SH-SY5Y (cell line): ENCODE results near the gene PAWR.

Experiments
- GATA2 ChIP-seq: IDR thresholded peaks from 2 replicates; pipeline ENCODE4 v1.6.1; 2011; ENCODE audit warnings: mild to moderate bottlenecking, low read depth, low read length
- GATA3 ChIP-seq: IDR thresholded peaks from 2 replicates; pipeline ENCODE4 v1.6.1; 2011; ENCODE audit warnings: low read depth, mild to moderate bottlenecking, low read length, moderate library complexity

- TF ChIP-seq GATA2 (no peak), GATA3 (no peak)
These were observed 45.5 kb downstream of the PAWR start for GRCh38 chr12:79645235-79645630.
